ENCODE results near the gene CEMP1.

DNA sequence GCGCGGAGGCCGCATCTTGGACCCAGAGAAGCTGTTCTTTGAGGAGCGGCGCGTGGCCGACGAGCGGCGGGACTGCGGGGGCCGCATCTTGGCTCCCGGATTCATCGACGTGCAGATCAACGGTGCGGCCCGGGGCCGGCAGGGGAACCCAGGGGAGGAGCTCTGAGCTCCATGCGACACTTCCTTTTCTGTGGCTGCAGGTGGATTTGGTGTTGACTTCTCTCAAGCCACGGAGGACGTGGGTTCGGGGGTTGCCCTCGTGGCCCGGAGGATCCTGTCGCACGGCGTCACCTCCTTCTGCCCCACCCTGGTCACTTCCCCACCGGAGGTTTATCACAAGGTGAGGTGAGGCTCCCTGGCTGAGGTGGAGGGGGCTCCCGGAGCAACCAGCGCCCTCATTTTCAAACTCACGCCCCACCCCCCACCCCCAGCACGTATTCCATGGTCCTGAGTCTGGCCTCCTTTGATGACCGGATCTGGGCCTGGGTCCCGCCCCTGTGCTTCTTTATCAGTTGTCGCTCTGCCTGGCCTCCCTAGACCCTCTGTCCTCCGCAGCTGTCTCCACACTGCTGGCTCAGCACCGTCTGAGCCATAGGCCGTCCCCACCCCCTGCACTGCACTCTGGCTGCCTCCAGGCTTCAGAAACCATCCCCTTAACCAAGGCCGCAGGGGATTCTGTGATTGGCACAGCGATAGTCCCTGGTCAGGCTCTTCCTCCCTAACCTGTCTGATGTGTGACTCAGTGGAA is 10.2 kb downstream of the CEMP1 start:
- TF ChIP-seq, protein P1, sequence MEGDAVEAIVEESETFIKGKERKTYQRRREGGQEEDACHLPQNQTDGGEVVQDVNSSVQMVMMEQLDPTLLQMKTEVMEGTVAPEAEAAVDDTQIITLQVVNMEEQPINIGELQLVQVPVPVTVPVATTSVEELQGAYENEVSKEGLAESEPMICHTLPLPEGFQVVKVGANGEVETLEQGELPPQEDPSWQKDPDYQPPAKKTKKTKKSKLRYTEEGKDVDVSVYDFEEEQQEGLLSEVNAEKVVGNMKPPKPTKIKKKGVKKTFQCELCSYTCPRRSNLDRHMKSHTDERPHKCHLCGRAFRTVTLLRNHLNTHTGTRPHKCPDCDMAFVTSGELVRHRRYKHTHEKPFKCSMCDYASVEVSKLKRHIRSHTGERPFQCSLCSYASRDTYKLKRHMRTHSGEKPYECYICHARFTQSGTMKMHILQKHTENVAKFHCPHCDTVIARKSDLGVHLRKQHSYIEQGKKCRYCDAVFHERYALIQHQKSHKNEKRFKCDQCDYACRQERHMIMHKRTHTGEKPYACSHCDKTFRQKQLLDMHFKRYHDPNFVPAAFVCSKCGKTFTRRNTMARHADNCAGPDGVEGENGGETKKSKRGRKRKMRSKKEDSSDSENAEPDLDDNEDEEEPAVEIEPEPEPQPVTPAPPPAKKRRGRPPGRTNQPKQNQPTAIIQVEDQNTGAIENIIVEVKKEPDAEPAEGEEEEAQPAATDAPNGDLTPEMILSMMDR (IDR thresholded peaks at IDR 0.05) = no peak
- no peak for TF ChIP-seq TCF7L2 (IDR thresholded peaks at IDR 0.05; ENCODE audit: low read depth, low read length)
- TF ChIP-seq, protein P2, sequence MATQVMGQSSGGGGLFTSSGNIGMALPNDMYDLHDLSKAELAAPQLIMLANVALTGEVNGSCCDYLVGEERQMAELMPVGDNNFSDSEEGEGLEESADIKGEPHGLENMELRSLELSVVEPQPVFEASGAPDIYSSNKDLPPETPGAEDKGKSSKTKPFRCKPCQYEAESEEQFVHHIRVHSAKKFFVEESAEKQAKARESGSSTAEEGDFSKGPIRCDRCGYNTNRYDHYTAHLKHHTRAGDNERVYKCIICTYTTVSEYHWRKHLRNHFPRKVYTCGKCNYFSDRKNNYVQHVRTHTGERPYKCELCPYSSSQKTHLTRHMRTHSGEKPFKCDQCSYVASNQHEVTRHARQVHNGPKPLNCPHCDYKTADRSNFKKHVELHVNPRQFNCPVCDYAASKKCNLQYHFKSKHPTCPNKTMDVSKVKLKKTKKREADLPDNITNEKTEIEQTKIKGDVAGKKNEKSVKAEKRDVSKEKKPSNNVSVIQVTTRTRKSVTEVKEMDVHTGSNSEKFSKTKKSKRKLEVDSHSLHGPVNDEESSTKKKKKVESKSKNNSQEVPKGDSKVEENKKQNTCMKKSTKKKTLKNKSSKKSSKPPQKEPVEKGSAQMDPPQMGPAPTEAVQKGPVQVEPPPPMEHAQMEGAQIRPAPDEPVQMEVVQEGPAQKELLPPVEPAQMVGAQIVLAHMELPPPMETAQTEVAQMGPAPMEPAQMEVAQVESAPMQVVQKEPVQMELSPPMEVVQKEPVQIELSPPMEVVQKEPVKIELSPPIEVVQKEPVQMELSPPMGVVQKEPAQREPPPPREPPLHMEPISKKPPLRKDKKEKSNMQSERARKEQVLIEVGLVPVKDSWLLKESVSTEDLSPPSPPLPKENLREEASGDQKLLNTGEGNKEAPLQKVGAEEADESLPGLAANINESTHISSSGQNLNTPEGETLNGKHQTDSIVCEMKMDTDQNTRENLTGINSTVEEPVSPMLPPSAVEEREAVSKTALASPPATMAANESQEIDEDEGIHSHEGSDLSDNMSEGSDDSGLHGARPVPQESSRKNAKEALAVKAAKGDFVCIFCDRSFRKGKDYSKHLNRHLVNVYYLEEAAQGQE (IDR thresholded peaks at IDR 0.05; ENCODE audit: insufficient read depth in 1 of 2, low read depth in 2 of 2, low read length in 1 of 2) = no peak
- TF ChIP-seq POLR2AphosphoS5 (IDR thresholded peaks at IDR 0.05; ENCODE audit: low read depth, low read length) = peak; percentile 19; the same call in 1 of the 2 replicates

Data from Panc1 (cell line).